ENCODE measurements around the gene SRSF2. TPM values are rescaled to one million over a fixed set of nuclear protein-coding genes. Genes with fewer than 3 reads are reported as not detected.
"Not testable (repeated sequence)": the region's sequence is repeated elsewhere in the genome, so short reads cannot be mapped to it uniquely, and the experiment has no call there.

Gene SRSF2
- total and polyA plus RNA-seq, 7 donors = 57.9 to 135 (median 108) TPM

- ATAC-seq (no peak), DNase-seq (peak in 1 of 2 donors; percentile 19)
- H3K36me3 ChIP-seq (ENCODE audit: insufficient read depth in 1 of 2, low read depth in 1 of 2) = peaks cover 2 to 66% of the 10 kb centered on the region in 2 donors
- intact Hi-C loops (cut with DNase I) = loop anchor here in 1 of 2 donors (5.0 kb wide), 1 partner anchor 157 kb away; no protein-coding TSS in a partner anchor
- peaks cover 47% of the 10 kb centered on the region for H3K4me1 ChIP-seq
- 68 to 85% (median 78%) methylated on average over 5 of the region's 5 CpGs for WGBS, 3 donors
- peak overlapping the region; percentile 89 for H3K27ac ChIP-seq
- H3K9me3 ChIP-seq = no peaks in the 10 kb centered on the region
- no peak for TF ChIP-seq CTCF (IDR thresholded peaks at IDR 0.05)
- no peaks in the 10 kb centered on the region for H3K27me3 ChIP-seq (ENCODE audit: insufficient read depth in 3 of 3, low read length in 2 of 3)
- no peak overlapping the region for H3K4me3 ChIP-seq
Observed at GRCh38 chr17:76714336-76714735, 22.8 kb downstream of the SRSF2 start.

GRCh38 chr17:76713765-76714164, 23.4 kb downstream of the SRSF2 start:
- no peak overlapping the region for H3K4me3 ChIP-seq
- TF ChIP-seq CTCF (IDR thresholded peaks at IDR 0.05) = no peak
- 93 to 97% (median 94%) methylated on average over 7 of the region's 7 CpGs for WGBS, 3 donors
- peaks cover 53% of the 10 kb centered on the region for H3K4me1 ChIP-seq
- DNase-seq = peak in 1 of 2 donors; percentile 14
- H3K27me3 ChIP-seq (ENCODE audit: insufficient read depth in 3 of 3, low read length in 2 of 3) = no peaks in the 10 kb centered on the region
- peaks cover 2 to 60% of the 10 kb centered on the region in 2 donors for H3K36me3 ChIP-seq (ENCODE audit: insufficient read depth in 1 of 2, low read depth in 1 of 2)
- no peak for ATAC-seq
- H3K9me3 ChIP-seq = no peaks in the 10 kb centered on the region
- intact Hi-C loops (cut with DNase I) = loop anchor here in 1 of 2 donors (2.0 to 5.0 kb wide), 2 partner anchors 29 to 156 kb away; no protein-coding TSS in a partner anchor
- peak overlapping the region; percentile 89 for H3K27ac ChIP-seq

GRCh38 chr17:76712321-76712720, 24.8 kb downstream of the SRSF2 start:
- 56 to 67% (median 66%) methylated on average over 5 to 7 of the region's 7 CpGs for WGBS, 3 donors
- H3K9me3 ChIP-seq; H3K27ac ChIP-seq; H3K27me3 ChIP-seq (ENCODE audit: insufficient read depth in 3 of 3, low read length in 2 of 3); H3K4me3 ChIP-seq; ATAC-seq: not testable (repeated sequence)
- intact Hi-C loops (cut with DNase I) = loop anchor here in 1 of 2 donors (2.0 to 5.0 kb wide), 2 partner anchors 28 to 155 kb away; no protein-coding TSS in a partner anchor
- H3K4me1 ChIP-seq = peaks cover 62% of the 10 kb centered on the region
- DNase-seq = peak in 1 of 2 donors; percentile 19
- H3K36me3 ChIP-seq (ENCODE audit: insufficient read depth in 1 of 2, low read depth in 1 of 2) = peaks cover 2 to 46% of the 10 kb centered on the region in 2 donors

GRCh38 chr17:76710863-76711611, 26.1 kb downstream of the SRSF2 start, which contains the start of gene MXRA7:
MXRA7 (minus strand) TSS chr17:76710965; CDS start chr17:76710946, 19 bp downstream.
- intact Hi-C loops (cut with DNase I) = loop anchor here in 1 of 2 donors (5.0 kb wide), 1 partner anchor 154 kb away; no protein-coding TSS in a partner anchor
- TF ChIP-seq CTCF (IDR thresholded peaks at IDR 0.05) = no peak
- H3K27me3 ChIP-seq (ENCODE audit: insufficient read depth in 3 of 3, low read length in 2 of 3) = no peaks in the 10 kb centered on the region
- peak within 1 kb of the TSS; percentile 87 for H3K27ac ChIP-seq
- no peaks in the 10 kb centered on the region for H3K9me3 ChIP-seq
- ATAC-seq (peak; percentile 75 to 81 (median 78)), DNase-seq (peak; percentile 84 to 89)
- 3 to 7% (median 4%) methylated on average over 27 to 41 of the region's 56 CpGs for WGBS, 3 donors
- H3K4me3 ChIP-seq = peak within 1 kb of the TSS; percentile 73
- H3K4me1 ChIP-seq = peaks cover 51% of the 10 kb centered on the region
- peaks cover 2 to 33% of the 10 kb centered on the region in 2 donors for H3K36me3 ChIP-seq (ENCODE audit: insufficient read depth in 1 of 2, low read depth in 1 of 2)

GRCh38 chr17:76709951-76710862, 26.9 kb downstream of the SRSF2 start:
- WGBS, 3 donors = 4 to 10% (median 4%) methylated on average over 23 to 48 of the region's 79 CpGs
- intact Hi-C loops (cut with DNase I) = loop anchor here in 1 of 2 donors (5.0 kb wide), 1 partner anchor 153 kb away; no protein-coding TSS in a partner anchor
- Histone ChIP-seq H3K4me3 (peak overlapping the region; percentile 73), H3K4me1 (peaks cover 43% of the 10 kb centered on the region), H3K27ac (peak overlapping the region; percentile 85), H3K36me3 (ENCODE audit: insufficient read depth in 1 of 2, low read depth in 1 of 2) (peaks cover 2 to 25% of the 10 kb centered on the region in 2 donors)
- DNase-seq (peak in 1 of 2 donors; percentile 60), ATAC-seq (peak; percentile 16 to 50 (median 34))
- H3K27me3 ChIP-seq (ENCODE audit: insufficient read depth in 3 of 3, low read length in 2 of 3); H3K9me3 ChIP-seq: not testable (repeated sequence)
